ENCODE data around the gene GUCY1A1.

GUCY1A1 gene

DNA sequence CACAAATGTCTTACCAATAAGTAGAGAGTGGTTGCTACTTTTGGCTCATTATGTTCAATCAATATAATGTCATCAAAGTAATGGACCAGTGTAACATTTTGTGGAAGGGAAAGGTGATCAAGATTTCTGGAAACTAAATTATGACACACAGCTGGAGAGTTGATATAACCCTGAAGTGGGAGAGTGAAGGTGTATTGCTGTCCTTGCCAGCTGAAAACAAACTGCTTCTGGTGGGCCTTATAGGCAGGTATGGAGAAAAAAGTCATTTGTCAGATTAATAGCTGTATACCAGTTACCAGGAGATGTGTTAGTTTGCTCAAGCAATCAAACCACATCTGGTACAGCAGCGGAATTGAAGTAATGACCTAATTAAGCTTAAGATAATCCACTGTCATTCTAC lies 74.9 kb downstream of the GUCY1A1 start:
- no peak for DNase-seq (ENCODE audit: low read depth in 2 of 2)

DNA sequence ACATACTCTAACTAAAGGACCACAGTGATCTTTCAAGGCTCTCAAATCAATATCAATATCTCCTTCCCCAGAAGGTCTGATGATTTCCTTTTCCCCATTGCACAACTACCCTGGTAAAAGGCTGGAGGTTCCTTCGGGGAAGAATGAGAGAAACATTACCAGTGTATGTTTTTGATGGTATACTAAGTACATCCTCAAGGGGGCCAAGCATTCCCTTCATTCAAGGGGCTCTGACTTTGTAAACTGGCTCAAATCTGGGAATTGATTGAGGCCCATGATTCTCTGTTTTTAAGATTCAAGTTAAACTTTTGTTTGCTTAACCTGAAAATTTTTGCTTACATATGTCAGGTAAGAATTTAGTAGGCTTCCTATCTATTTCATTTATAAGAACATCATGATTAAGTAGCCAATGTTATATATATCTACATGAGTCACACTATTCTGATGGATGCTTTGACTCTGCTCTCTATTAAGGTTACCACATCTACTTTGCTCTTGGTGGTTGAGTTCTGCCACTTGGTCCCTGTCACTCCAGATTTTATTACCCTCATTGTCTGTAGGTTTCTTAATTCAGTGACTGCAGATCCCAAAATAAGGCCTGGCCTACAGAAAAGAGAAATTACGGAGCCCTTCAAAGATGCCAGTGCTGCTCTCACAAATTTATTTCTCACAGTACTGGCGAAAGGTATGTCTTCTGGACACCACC lies 75.8 kb downstream of the GUCY1A1 start:
- DNase-seq (ENCODE audit: low read depth in 2 of 2) = no peak

DNA sequence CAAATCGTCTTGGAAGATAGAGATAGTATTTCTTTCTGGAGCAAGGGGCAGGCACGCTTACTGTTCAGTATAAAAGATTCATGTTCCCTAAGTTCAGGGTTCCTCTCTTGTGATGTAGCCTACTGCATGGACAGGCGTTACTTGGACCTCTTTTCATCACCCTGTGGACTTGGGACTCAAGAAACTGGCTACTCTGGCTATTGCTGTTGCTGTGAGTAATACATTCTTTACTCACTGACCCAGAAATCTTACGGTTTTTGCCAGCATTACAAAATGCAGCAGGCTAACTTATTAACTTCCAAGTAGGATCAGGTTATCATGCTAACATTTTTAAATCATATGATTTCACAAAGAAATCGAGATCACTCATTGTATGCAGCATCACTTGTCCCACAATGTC lies 79.3 kb downstream of the GUCY1A1 start:
- DNase-seq (ENCODE audit: low read depth in 2 of 2) = no peak

DNA sequence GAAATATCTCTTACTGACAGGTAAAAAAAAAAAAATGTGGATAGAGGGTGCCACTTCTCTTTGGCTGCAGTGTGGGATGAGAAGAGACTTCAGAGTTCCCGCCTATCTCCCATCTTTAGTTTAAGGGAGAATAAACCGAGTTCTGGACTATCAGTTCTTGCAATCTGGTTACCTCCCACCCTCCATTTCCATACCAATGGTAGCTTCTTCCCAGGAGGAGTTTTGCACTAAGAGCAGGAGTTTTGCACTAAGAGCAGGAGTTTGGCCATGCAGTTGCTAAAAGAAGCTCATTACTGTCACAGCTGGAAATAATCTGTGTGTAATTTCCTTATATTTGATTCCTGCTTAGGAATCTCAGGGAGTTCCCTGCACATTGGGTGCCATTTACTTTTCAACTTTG lies 81.4 kb downstream of the GUCY1A1 start:
- DNase-seq (ENCODE audit: low read depth in 2 of 2) = no peak

DNA sequence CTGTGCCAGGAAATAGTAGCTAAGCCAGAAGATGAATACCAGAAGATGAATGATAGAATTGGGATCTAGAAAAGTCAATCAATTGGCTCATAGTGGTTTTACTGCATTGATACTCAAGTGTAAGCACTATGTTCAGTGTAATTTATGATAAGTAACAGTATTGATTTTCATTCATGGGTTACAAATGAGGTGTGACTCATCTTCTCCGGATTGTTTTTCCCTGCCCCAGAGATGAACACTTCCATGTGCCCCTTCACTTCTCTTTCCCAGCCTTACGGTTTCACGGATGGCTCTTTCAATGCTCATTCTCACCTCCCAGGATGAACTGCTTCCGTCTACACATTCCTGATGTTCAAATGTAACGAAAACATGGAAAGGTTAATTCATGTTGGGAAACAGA lies 82.4 kb downstream of the GUCY1A1 start:
- DNase-seq (ENCODE audit: low read depth in 2 of 2) = no peak

DNA sequence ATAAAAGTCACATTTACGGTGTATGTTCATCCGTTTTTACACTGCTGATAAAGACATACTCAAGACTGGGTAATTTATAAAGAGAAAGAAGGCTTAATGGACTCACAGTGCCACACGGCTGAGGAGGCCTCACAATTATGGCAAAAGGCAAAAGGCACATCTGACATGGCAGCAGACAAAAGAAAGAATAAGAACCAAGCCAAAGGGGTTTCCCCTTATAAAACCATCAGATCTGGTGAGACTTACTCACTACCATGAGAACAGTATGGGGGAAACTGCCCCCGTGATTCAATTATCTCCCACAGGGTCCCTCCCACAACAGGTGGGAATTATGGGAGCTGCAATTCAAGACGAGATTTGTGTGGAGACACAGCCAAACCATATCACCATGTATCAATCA lies 84.9 kb downstream of the GUCY1A1 start:
- DNase-seq (ENCODE audit: low read depth in 2 of 2) = no peak

DNA sequence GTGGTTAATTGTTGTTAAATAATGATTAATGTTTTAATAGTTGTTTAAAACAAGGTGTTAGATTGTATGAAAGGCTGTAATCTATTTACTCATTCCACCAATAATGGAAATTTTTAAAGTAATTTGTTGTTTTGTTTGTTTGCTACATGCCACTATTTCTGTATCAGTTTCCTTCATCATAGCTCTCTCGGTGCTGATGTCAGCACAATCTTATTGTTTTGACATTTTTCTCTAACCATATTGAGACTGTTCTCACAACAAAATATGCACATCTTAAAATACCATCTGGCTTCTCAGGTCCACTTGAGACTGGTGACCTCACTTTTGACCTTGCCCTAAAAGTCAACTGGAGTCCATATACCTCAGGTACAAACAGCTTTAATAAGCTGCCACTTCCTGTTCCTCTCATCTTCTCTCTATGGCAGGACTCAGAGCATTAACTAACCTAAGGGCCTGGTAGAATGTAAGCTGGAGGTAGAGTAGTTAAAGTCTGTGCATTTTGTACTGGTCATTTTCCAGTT lies 91.2 kb downstream of the GUCY1A1 start:
- no peak for DNase-seq (ENCODE audit: low read depth in 2 of 2)

DNA sequence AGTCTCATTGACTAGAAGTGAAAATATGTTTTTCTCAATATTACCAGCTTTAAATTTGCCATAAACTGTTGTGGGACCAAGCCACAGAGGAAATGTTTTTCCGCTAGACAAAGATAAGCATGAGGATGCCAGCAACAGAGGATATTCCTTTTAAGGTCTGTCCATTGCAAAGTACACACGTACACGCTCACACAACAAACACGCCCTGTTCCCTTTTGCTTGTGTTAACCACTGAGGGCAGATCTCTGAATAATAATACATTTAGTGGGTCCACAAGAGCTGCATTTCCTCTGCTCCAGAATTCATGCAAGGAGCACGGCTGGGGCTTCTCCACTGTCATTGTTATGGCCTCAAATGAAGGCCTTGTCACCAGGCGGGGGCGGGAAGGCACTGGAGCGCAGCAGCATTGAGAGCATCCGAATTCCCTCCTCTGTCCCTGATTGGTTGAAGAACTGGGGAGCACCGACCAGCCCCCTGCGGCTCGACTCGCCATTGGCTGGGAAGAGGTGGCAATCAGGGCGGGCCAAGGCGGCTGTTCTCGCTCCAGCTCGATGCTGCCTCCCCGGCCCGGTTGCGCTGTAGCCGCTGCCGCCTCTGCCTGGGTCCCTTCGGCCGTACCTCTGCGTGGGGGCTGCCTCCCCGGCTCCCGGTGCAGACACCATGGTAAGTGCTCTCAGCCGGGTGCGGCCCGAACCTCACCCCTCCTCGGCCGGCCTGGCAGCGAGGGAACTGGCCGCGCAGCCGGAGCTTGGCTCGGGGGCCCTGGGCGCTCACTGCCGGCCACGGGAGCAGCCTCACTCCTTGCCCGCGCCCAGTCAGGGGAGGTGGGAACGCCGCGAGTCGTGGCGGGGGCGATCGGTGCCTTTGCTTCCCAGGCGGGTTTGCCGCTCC lies 92.1 kb downstream of the GUCY1A1 start, which contains the start of gene GUCY1B1:
TSS of gene GUCY1B1 (plus strand) at position 541 of the 891 bp plus-strand sequence. CDS start at position 661, 120 bp downstream.
- DNase-seq (ENCODE audit: low read depth in 2 of 2) = peak; percentile 29 to 37

DNA sequence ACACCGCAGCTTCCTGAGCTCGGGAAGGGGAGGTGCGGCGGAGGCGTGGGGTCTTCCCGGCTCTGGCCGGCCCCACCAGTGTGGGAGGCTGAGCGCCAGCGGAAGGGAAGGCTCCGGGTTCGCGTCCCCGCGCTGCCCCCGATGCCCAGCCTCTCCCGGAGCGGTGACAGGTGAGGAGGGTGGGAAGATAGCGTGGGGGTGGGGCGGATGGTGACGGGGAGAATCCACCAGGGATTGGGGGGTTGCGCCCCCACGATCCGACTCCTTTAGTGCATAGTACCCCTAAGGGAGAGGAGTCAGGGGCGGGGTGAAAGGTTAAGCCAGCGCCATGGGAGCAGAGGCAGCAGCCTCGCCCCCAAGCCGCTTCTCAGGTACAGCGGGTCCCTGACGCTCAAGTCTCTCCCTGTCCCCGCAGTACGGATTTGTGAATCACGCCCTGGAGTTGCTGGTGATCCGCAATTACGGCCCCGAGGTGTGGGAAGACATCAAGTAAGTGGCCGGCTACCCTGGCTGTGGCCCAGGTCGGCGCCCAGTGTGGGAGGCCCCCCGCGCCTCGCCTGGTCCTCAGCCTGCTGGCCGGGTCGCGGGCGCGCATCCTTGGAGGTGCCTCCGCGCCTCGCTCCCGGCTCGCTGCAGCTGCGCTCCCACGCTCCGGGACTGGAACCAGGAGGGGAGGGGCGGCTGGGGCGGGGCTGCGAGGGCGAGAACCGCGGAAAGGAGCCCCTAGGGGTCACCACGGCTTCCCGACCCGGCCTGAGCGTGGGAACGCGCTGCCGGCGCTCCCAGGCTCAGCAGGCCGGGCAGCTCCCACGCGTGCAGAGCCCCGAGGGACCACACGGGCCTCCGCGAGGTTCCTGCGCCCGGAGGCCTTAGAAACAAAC lies 93.0 kb downstream of the GUCY1A1 start:
- DNase-seq (ENCODE audit: low read depth in 2 of 2) = no peak

DNA sequence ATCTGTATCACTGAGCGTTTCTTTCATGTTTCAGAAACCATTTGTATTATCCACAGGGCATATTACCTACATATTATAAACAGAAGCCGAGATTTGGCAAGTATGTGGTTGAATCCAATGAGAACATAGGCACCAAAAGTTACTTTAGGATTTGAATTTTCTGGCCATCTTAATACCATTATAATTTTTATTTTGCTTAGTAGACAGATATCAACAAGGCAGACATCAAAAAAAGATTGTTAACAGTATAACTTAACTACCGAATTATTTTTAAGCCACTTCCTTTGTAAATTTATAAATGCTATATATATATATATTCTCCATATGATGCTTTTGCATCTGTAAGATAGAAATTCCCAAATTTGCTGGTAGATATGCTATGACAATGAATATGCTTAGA lies 94.4 kb downstream of the GUCY1A1 start:
- DNase-seq (ENCODE audit: low read depth in 2 of 2) = no peak

DNA sequence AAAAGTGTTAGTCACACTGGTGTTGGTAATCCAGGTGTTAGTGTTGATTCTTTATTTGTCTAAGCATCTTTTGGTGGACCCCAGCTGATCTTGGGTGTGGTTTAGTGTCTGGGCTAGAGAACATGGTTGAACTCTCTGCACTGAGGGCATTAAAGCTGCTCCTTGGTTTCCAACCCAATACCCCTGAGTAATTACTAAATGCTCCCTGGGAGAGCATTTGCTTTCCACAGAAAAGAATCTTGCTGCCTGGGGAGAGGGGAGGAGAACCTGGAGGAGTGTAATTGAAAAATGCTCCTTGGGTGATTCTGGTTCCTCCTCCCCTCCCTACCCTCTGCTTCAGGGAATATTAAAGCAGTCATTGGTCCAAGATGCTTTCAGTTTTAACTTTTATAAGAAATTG lies 95.3 kb downstream of the GUCY1A1 start:
- DNase-seq (ENCODE audit: low read depth in 2 of 2) = no peak

DNA sequence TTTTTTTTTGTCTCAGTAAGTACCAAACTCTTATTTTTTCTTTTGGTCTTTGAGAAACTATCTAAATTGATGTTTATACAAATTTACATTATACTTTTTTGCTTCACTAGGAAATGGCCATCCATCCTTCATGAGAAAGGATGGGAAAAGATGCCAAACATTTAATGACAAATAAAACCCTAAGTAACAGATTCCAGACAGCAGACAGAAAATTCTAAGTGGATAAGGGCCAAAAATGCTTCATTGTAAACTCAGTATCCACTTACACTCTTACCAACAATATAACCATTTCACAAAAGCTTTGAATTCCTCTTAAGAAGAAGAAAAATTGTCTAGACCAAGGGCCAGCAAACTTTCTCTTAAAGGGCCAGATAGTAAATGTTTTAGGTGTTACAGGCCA lies 95.7 kb downstream of the GUCY1A1 start:
- DNase-seq (ENCODE audit: low read depth in 2 of 2) = no peak

DNA sequence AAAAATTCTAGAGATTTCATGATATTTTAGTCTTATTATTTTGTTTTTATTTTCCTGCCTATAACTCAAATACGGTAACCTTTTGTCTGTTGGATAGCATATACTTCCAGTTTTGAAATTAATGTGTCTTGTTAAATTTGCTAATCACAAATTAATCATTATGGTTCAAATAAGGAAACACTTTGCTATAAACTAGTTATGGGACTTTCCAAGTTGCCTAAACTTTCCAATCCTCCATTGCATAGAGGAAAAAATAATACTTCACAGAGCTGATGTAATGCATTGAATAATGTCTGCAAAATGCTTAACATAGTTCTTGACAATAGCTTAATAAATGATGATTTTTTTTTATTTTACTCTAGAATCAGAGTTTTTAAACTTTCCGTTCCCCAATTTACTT lies 96.9 kb downstream of the GUCY1A1 start:
- DNase-seq (ENCODE audit: low read depth in 2 of 2) = no peak

DNA sequence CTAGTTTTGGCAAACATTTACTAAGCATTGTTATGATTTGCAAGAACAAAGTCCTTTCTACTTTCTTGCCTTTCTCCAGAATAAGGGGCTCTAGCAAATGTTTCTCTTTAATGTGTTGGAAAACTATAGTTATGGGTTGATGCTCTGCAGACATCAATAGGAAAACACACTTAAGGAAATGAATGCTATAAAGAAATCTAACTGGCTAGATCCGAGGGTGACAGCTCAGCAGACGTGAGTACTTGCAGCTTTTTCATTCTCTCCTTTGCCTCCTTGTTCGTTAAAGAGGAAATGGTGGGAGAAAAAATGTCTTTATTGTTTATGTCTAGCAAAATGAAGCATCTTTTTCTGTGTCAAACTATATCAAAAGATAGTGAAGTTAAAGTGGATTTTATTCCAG lies 98.5 kb downstream of the GUCY1A1 start:
- no peak for DNase-seq (ENCODE audit: low read depth in 2 of 2)

DNA sequence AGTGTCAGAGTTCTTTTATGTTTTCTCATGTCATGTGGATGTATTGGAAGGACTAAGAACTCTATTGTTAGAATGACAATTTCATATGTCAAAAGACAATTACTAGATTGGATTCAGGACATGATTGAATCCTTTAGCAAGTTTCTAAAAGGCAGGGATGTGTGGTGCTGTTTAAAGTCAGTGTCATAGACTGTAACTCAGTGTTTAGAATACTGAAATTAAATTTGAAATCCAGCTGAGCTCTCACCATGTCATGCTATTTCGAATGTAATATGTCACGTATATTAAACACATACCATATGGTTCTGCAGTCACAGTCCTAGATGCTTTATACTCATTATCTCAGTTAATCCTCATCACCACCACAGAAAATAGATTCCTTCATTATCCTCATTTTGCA lies 100.0 kb downstream of the GUCY1A1 start:
- DNase-seq (ENCODE audit: low read depth in 2 of 2) = no peak

DNA sequence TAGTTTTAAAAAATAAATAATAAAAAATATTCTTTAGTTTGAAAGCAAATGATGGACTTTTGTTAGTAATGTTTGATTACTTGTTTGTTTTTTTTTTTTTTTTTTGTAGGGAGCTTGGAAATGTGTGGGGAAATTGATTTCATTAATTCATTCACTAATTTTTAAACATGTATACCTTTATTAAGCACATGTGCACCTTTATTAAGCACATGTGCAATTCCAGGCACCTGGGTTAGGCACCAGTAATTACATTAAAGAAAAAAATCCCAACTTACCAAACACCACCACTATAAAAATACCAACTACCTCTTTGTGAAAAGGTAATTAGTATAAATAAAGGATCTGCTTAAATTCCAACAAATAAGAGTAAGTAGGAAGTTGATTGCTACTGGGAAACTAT lies 101.7 kb downstream of the GUCY1A1 start:
- no peak for DNase-seq (ENCODE audit: low read depth in 2 of 2)

DNA sequence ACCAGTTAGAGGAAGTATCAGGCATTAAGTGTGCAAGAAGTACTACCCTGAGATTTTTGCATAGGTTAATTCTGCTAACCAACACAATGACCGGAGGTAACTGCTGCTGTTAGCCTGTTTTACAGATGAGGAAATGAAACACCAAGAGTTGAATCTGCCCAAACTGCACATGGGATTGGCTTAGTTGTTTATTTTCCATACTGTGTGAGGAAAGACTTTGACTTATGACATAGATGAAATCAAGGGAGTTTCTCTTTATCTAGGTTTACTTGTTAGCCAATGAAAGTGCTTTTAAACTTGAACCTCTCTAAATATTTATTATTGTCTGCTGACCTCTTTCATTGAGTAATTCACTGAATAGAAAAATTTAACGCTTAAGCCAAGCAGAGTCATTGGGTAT lies 102.4 kb downstream of the GUCY1A1 start:
- no peak for DNase-seq (ENCODE audit: low read depth in 2 of 2)

DNA sequence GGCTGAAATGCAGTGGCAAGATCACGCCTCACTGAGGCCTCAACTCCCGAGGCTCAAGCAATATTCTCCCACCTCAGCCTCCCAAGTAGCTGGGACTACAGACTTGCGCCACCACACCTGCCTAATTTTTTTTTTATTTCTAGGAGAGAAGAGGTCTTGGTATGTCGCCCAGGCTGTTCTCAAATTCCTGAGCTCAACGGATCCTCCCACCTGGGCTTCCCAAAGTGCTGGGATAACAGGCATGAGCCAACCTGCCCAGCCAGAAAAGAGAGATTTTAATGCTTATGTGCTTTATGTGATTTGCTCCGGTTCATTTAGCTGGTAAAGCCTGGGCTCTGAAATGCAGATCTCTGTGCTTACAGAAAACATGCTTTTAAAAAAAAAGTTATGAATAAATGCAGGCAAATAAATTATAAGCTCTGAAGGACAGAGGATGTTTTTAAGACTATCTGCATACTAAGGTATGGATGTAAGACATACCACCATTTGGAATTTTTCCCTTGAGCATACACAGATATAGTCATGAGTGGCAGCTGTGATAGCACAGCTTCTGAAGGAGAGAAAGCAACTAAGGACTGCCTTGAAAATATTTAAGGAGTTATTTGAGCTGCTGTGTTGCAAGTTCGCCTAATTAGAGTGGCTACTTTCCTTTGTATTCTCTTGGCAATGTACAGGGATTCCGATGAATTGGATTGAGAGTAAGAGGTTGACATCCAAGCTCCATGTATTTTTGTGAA lies 106.0 kb downstream of the GUCY1A1 start:
- no peak for DNase-seq (ENCODE audit: low read depth in 2 of 2)

DNA sequence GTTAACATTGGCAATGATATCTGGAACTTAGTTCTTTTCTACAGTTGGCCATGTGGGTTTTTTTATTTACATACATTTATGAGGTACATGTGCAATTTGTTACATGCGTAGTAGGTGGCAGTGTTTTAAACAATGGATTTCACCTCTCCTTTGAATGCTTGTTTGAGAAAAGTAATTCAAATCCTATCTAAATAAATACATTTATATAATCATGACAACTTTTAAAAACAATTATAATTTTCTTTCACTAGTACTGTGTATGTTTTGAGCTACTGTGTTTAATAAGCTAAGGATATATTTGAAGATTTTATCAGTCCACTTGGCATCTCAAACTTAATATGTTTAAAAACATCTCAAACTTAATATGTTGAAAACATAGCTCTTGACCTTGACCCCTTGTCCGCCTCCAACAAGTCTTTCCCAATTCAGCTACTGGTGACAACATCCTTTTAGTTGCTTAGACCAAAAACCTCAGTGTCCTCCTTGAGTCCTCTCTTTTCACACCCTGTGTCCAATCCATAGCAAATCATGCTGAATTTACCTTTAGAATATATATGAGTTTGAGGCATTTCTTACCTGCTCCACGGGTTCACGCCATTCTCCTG lies 106.7 kb downstream of the GUCY1A1 start:
- no peak for DNase-seq (ENCODE audit: low read depth in 2 of 2)

DNA sequence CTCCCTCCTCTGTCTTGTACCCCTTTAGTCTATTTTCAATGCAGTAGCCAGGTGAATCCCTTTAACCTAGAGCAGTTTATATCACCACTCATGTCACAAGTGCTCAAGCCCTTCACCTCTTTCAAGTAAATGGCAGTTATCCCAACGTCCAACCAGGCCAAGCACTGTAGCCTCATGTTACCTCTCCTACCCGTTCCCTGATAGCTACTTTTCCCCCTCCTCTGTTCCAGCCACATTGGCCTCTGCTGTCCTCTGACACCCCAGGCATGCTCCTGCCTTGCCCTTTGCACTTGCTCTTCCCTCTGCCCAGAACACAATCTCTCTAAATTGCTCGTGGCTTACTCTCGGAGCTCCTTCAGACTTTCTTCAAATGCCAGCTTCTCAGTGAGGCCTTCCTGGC lies 107.4 kb downstream of the GUCY1A1 start:
- DNase-seq (ENCODE audit: low read depth in 2 of 2) = no peak
